GM12878 (cell line): ENCODE results near the gene KCNMB2. TPM values are rescaled to one million over a fixed set of nuclear protein-coding genes. Genes with fewer than 3 reads are reported as not detected.

Experiments
- ATAC-seq: fragments of 200-7000 bp; cut with Tn5 transposase; 3 replicates; pipeline ENCODE4 v1.9.1; 2020; ENCODE audit warnings: mild to moderate bottlenecking, moderate library complexity
- BruUV-seq: library from RNA; stranded (reverse); fragments of 400-500 nt; replicated peaks from 2 replicates; lab custom pipeline; 2021; lab: Mats Ljungman, UMichigan
- CTCF ChIA-PET: fragments of 300-600 bp; sonication (Branson Sonifier 250); formaldehyde crosslinking; extraction: SDS; loops from one replicate; lab custom pipeline; 2021; ENCODE audit warnings: inconsistent platforms; lab: Yijun Ruan, JAX
- POLR2A ChIA-PET: fragments of 350-600 bp; formaldehyde crosslinking; extraction: SDS; loops from one replicate; lab custom pipeline; 2021; ENCODE audit warnings: inconsistent platforms; lab: Charles Lee
- RAD21 ChIA-PET: fragments of 300-600 bp; sonication (Branson Sonifier 250); formaldehyde crosslinking; loops from one replicate; lab custom pipeline; 2023; ENCODE audit warnings: antibody characterized with exemption; ENCODE audit not compliant: unreplicated experiment; lab: Charles Lee
- SMC1A ChIA-PET: fragments of 300-600 bp; sonication (Branson Sonifier 250); formaldehyde crosslinking; loops from one replicate; lab custom pipeline; 2023; ENCODE audit not compliant: unreplicated experiment, uncharacterized antibody; lab: Charles Lee
- DNase-seq: peaks from one replicate; pipeline ENCODE4 v3.0.0-alpha.2; 2011; ENCODE audit warnings: low read depth, low spot score
- FAIRE-seq: peaks from 3 replicates; lab custom pipeline; 2011; peaks lifted over from hg19 to GRCh38; lab: Jason Lieb, UNC
- H2AFZ ChIP-seq: 2 replicates; pipeline ENCODE4 v1.6.0; 2011; ENCODE audit warnings: low read depth, low read length, control low read depth; ENCODE audit not compliant: control insufficient read depth
- H3K27ac ChIP-seq: 2 replicates; pipeline ENCODE4 v1.5.1; 2011; ENCODE audit warnings: control low read depth; ENCODE audit not compliant: control insufficient read depth, insufficient read depth
- H3K27me3 ChIP-seq, 2 experiments: replicated peaks in 1 of 2; 2 replicates each; pipeline versions ENCODE4 v1.6.0 to v1.6.1; 2011; ENCODE audit warnings: low read length in 1 of 2; ENCODE audit not compliant: control insufficient read depth in 2 of 2, insufficient read depth in 2 of 2
- H3K36me3 ChIP-seq, 2 experiments: 2 replicates each; pipeline ENCODE4 v1.5.1; 2011; ENCODE audit warnings: low read length in 1 of 2; ENCODE audit not compliant: control insufficient read depth in 2 of 2, insufficient read depth in 2 of 2
- H3K4me1 ChIP-seq: 2 replicates; pipeline ENCODE4 v1.6.1; 2011; ENCODE audit warnings: mild to moderate bottlenecking, low read length, moderate library complexity, mixed read lengths; ENCODE audit not compliant: control insufficient read depth, insufficient read depth
- H3K4me2 ChIP-seq: 2 replicates; pipeline ENCODE4 v1.6.0; 2011; ENCODE audit warnings: control low read depth; ENCODE audit not compliant: control insufficient read depth, insufficient read depth
- H3K4me3 ChIP-seq: fragments of 200-600 bp; sonication (generic); 2 replicates; pipeline ENCODE4 v1.5.1; 2016
- H3K79me2 ChIP-seq: 2 replicates; pipeline ENCODE4 v1.6.0; 2011; ENCODE audit warnings: low read length; ENCODE audit not compliant: control insufficient read depth, insufficient read depth
- H3K9ac ChIP-seq: 2 replicates; pipeline ENCODE4 v1.8.0; 2011; ENCODE audit warnings: low read length, control low read depth, mixed read lengths; ENCODE audit not compliant: control insufficient read depth, insufficient read depth
- H3K9me3 ChIP-seq: replicated peaks from 3 replicates; pipeline ENCODE4 v1.5.1; 2011; ENCODE audit warnings: mild to moderate bottlenecking, low read length; ENCODE audit not compliant: control insufficient read depth, insufficient read depth
- H4K20me1 ChIP-seq: 2 replicates; pipeline ENCODE4 v1.6.0; 2011; ENCODE audit not compliant: control insufficient read depth, insufficient read depth
- CBX3 ChIP-seq: fragments of 200-600 bp; sonication (generic); IDR thresholded peaks from 2 replicates; pipeline ENCODE4 v1.6.1; 2016; ENCODE audit warnings: low read depth, borderline replicate concordance
- FOXM1 ChIP-seq: IDR thresholded peaks from 2 replicates; pipeline ENCODE4 v1.6.1; 2012; ENCODE audit warnings: low read depth, mild to moderate bottlenecking, inconsistent platforms, low read length, moderate library complexity
- JUNB ChIP-seq: IDR thresholded peaks from 2 replicates; pipeline ENCODE4 v1.6.1; 2016; ENCODE audit warnings: antibody characterized with exemption, mild to moderate bottlenecking
- NR2F1 ChIP-seq: fragments of 450-650 bp; conservative IDR thresholded peaks from 2 replicates; pipeline ENCODE4 v1.6.1; 2017; ENCODE audit warnings: mild to moderate bottlenecking
- RELA ChIP-seq: fragments of 450-650 bp; IDR thresholded peaks from 2 replicates; pipeline ENCODE4 v1.8.0; 2014; ENCODE audit warnings: borderline replicate concordance; ENCODE audit not compliant: partially characterized antibody
- RUNX3 ChIP-seq: IDR thresholded peaks from 2 replicates; pipeline ENCODE4 v1.6.1; 2012; ENCODE audit warnings: low read length, inconsistent platforms
- in situ Hi-C: fragments of 300-500 bp; cut with MboI; formaldehyde crosslinking; loops from 9 replicates; pipeline ENCODE4 v1.14.3; 2018; ENCODE audit warnings: mixed read lengths
- intact Hi-C: fragments of 100-400 bp; cut with micrococcal nuclease; formaldehyde crosslinking; loops from one replicate; pipeline ENCODE4 v1.14.2; 2022; ENCODE audit not compliant: unreplicated experiment
- polyA plus RNA-seq, 11 experiments: library from polyadenylated mRNA; depleted of rRNA in 4 of 11; unstranded in 6 of 11; stranded (reverse) in 5 of 11; fragments of >200 nt; fragmentation: Nextera tagmentation in 4 of 11; fragmentation: Illumina TruSeq in 1 of 11; extraction: Ambion mirVana in 4 of 11; extraction: Trizol in 1 of 11; gene quantifications; 1 replicate in 1 of 11; 2 replicates in 10 of 11; pipeline versions ENCODE4 v1.2.1 to v1.2.3, GENCODE V29; 2011 to 2016; ENCODE audit warnings: inconsistent platforms in 2 of 11, missing spikeins in 2 of 11, low read depth in 1 of 11
- total RNA-seq, 4 experiments: library from RNA; depleted of rRNA in 3 of 4; stranded (reverse); fragments of >200 nt in 3 of 4; fragmentation: Illumina TruSeq in 1 of 4; extraction: Trizol in 1 of 4; gene quantifications; 2 replicates each; pipeline versions ENCODE4 v1.2.1 to v1.2.3, GENCODE V29; 2013 to 2021
- TF ChIP-seq, protein P1 (sequence below): fragments of 450-650 bp; formaldehyde crosslinking; IDR thresholded peaks from 2 replicates; pipeline ENCODE4 v1.4.0; 2022; ENCODE audit warnings: mild to moderate bottlenecking, moderate library complexity
- TF ChIP-seq, protein P2 (sequence below): IDR thresholded peaks from 2 replicates; pipeline ENCODE4 v1.6.1; 2011; ENCODE audit warnings: mild to moderate bottlenecking, low read depth, low read length, moderate library complexity; ENCODE audit not compliant: insufficient replicate concordance

KCNMB2 gene
- total and polyA plus RNA-seq, 10 of the 15 experiments (the other 5 are each of a cell fraction or from before 2014, with no cell fraction given): 0.22 to 18.8 (median 11.0) TPM

DNA sequence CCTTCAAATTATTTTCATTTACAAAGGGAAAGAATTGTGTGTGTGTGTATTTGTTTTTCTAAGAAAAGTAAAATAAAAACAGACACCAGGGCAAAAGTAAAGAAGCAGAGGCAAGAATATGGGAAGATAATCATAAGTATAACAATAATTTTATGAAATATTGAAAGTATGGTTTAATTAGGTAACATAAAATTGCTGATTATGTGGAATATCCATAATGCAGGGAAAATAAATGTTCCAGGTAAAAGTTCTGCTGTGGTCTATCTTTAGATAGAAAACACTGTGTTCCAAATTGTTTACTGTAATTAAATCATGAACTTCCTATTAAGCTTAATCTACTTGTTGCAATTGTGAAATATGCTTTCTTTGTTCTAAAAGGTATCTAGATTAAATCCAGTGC, 25.7 kb upstream of the KCNMB2 start:
- in situ Hi-C loops: loop anchor here (25.0 kb wide), 1 partner anchor 1452 kb away; no protein-coding TSS in a partner anchor
- RAD21 ChIA-PET: no interaction called here
- CTCF ChIA-PET: no interaction called here
- FAIRE-seq (no peak), DNase-seq (no peak)
- BruUV-seq: no TSS peak
- SMC1A ChIA-PET: interaction anchor here (0.8 to 1.0 kb wide), 2 partner anchors 9 to 24 kb away, joined by 3 to 4 read pairs; no protein-coding TSS in a partner anchor
- H4K20me1 ChIP-seq: no peaks in the 10 kb centered on the region
- no peaks in the 10 kb centered on the region for H3K36me3 ChIP-seq
- H2AFZ ChIP-seq: no peak overlapping the region
- H3K9me3 ChIP-seq: no peaks in the 10 kb centered on the region; the same call in 1 of the 3 replicates
- H3K4me1 ChIP-seq: peaks cover 25% of the 10 kb centered on the region
- intact Hi-C loops: no loop called here
- POLR2A ChIA-PET: no interaction called here
- TF ChIP-seq, protein P1, sequence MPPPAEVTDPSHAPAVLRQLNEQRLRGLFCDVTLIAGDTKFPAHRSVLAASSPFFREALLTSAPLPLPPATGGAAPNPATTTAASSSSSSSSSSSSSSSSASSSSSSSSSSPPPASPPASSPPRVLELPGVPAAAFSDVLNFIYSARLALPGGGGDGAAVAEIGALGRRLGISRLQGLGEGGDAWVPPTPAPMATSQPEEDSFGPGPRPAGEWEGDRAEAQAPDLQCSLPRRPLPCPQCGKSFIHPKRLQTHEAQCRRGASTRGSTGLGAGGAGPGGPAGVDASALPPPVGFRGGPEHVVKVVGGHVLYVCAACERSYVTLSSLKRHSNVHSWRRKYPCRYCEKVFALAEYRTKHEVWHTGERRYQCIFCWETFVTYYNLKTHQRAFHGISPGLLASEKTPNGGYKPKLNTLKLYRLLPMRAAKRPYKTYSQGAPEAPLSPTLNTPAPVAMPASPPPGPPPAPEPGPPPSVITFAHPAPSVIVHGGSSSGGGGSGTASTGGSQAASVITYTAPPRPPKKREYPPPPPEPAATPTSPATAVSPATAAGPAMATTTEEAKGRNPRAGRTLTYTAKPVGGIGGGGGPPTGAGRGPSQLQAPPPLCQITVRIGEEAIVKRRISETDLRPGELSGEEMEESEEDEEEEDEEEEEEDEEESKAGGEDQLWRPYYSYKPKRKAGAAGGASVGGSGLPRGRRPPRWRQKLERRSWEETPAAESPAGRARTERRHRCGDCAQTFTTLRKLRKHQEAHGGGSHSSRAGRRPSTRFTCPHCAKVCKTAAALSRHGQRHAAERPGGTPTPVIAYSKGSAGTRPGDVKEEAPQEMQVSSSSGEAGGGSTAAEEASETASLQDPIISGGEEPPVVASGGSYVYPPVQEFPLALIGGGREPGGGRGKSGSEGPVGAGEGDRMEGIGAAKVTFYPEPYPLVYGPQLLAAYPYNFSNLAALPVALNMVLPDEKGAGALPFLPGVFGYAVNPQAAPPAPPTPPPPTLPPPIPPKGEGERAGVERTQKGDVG (CRISPR knock-in tag): no peak
- TF ChIP-seq RELA (no peak), FOXM1 (no peak), JUNB (no peak), RUNX3 (no peak), NR2F1 (no peak), CBX3 (no peak)
- TF ChIP-seq, protein P2, sequence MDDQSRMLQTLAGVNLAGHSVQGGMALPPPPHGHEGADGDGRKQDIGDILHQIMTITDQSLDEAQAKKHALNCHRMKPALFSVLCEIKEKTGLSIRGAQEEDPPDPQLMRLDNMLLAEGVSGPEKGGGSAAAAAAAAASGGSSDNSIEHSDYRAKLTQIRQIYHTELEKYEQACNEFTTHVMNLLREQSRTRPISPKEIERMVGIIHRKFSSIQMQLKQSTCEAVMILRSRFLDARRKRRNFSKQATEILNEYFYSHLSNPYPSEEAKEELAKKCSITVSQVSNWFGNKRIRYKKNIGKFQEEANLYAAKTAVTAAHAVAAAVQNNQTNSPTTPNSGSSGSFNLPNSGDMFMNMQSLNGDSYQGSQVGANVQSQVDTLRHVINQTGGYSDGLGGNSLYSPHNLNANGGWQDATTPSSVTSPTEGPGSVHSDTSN: no peak
- TF ChIP-seq, all 136 proteins: peak for 0
- H3K4me2 ChIP-seq: no peak overlapping the region
- no peak overlapping the region for H3K27ac ChIP-seq
- no peaks in the 10 kb centered on the region for H3K79me2 ChIP-seq
- ATAC-seq: no peak
- H3K9ac ChIP-seq: no peak overlapping the region
- H3K4me3 ChIP-seq: no peak overlapping the region
- no peaks in the 10 kb centered on the region for H3K27me3 ChIP-seq
